ENCODE measurements around the gene EXOSC10. TPM values are rescaled to one million over a fixed set of nuclear protein-coding genes. Genes with fewer than 3 reads are reported as not detected.

EXOSC10 gene
- total and polyA plus RNA-seq, 9 of the 15 experiments (the other 6 are each of a cell fraction or from before 2014, with no cell fraction given), result 23.4 to 150 (median 105) TPM

GRCh38 chr1:11099310-11100148 is at the start of gene EXOSC10 (continued):
- TF ChIP-seq, protein P1, sequence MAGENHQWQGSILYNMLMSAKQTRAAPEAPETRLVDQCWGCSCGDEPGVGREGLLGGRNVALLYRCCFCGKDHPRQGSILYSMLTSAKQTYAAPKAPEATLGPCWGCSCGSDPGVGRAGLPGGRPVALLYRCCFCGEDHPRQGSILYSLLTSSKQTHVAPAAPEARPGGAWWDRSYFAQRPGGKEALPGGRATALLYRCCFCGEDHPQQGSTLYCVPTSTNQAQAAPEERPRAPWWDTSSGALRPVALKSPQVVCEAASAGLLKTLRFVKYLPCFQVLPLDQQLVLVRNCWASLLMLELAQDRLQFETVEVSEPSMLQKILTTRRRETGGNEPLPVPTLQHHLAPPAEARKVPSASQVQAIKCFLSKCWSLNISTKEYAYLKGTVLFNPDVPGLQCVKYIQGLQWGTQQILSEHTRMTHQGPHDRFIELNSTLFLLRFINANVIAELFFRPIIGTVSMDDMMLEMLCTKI (IDR thresholded peaks at IDR 0.05; ENCODE audit: partially characterized antibody), result no peak
- TF ChIP-seq DIDO1 (tag; IDR thresholded peaks at IDR 0.05; ENCODE audit: low read depth) (no peak; the same call in 1 of the 2 replicates), LCOR (CRISPR knock-in tag; IDR thresholded peaks at IDR 0.05) (peak; percentile 87; the same call in 1 of the 2 replicates), CTBP1 (IDR thresholded peaks at IDR 0.05; ENCODE audit: borderline replicate concordance) (peak; percentile 40; the same call in 1 of the 2 replicates), TSHZ1 (CRISPR knock-in tag; IDR thresholded peaks at IDR 0.05) (no peak), CTCFL (IDR thresholded peaks at IDR 0.05; ENCODE audit: borderline replicate concordance, insufficient read depth, low read depth, low read length, poor library complexity, severe bottlenecking) (no peak), LARP7 (IDR thresholded peaks at IDR 0.05) (no peak), ZNF583 (CRISPR knock-in tag; IDR thresholded peaks at IDR 0.05) (peak; percentile 52; the same call in 1 of the 2 replicates), KLF6 (CRISPR knock-in tag; IDR thresholded peaks at IDR 0.05; ENCODE audit: borderline replicate concordance) (no peak), ZFP30 (CRISPR knock-in tag; IDR thresholded peaks at IDR 0.05; ENCODE audit: borderline replicate concordance) (no peak)
- TF ChIP-seq, protein P2, sequence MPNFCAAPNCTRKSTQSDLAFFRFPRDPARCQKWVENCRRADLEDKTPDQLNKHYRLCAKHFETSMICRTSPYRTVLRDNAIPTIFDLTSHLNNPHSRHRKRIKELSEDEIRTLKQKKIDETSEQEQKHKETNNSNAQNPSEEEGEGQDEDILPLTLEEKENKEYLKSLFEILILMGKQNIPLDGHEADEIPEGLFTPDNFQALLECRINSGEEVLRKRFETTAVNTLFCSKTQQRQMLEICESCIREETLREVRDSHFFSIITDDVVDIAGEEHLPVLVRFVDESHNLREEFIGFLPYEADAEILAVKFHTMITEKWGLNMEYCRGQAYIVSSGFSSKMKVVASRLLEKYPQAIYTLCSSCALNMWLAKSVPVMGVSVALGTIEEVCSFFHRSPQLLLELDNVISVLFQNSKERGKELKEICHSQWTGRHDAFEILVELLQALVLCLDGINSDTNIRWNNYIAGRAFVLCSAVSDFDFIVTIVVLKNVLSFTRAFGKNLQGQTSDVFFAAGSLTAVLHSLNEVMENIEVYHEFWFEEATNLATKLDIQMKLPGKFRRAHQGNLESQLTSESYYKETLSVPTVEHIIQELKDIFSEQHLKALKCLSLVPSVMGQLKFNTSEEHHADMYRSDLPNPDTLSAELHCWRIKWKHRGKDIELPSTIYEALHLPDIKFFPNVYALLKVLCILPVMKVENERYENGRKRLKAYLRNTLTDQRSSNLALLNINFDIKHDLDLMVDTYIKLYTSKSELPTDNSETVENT (CRISPR knock-in tag; IDR thresholded peaks at IDR 0.05), result peak; percentile 22; the same call in 1 of the 2 replicates
- TF ChIP-seq, protein P3, sequence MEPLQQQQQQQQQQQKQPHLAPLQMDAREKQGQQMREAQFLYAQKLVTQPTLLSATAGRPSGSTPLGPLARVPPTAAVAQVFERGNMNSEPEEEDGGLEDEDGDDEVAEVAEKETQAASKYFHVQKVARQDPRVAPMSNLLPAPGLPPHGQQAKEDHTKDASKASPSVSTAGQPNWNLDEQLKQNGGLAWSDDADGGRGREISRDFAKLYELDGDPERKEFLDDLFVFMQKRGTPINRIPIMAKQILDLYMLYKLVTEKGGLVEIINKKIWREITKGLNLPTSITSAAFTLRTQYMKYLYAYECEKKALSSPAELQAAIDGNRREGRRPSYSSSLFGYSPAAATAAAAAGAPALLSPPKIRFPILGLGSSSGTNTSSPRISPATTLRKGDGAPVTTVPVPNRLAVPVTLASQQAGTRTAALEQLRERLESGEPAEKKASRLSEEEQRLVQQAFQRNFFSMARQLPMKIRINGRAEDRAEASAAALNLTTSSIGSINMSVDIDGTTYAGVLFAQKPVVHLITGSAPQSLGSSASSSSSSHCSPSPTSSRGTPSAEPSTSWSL (CRISPR knock-in tag; IDR thresholded peaks at IDR 0.05; ENCODE audit: borderline replicate concordance), result no peak
- TF ChIP-seq, protein P4, sequence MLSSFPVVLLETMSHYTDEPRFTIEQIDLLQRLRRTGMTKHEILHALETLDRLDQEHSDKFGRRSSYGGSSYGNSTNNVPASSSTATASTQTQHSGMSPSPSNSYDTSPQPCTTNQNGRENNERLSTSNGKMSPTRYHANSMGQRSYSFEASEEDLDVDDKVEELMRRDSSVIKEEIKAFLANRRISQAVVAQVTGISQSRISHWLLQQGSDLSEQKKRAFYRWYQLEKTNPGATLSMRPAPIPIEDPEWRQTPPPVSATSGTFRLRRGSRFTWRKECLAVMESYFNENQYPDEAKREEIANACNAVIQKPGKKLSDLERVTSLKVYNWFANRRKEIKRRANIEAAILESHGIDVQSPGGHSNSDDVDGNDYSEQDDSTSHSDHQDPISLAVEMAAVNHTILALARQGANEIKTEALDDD (IDR thresholded peaks at IDR 0.05), result no peak

All from K562 (cell line).